Frontal cortex (tissue), 4 donors: ENCODE measurements around the gene OR52E8. TPM values are rescaled to one million over a fixed set of nuclear protein-coding genes. Genes with fewer than 3 reads are reported as not detected.
A peak's percentile ranks its signal among the peaks of the same experiment; 100 is the strongest.

Experiments
- DNase-seq, 2 donors: peaks; one replicate each; pipeline ENCODE4 v3.0.0; 2012; ENCODE audit warnings: low spot score in 2 of 2
- FAIRE-seq: peaks from 2 replicates; lab custom pipeline; 2012; peaks lifted over from hg19 to GRCh38; lab: Jason Lieb, UNC
- total RNA-seq: library from RNA; depleted of rRNA; stranded (reverse); fragments of >200 nt; gene quantifications from one replicate; pipeline ENCODE4 v1.2.3, GENCODE V29; 2014
- donor health status: control.
- donor health status: control.
- donor health status: control.

The OR52E8 gene
- total RNA-seq, result not detected

DNA sequence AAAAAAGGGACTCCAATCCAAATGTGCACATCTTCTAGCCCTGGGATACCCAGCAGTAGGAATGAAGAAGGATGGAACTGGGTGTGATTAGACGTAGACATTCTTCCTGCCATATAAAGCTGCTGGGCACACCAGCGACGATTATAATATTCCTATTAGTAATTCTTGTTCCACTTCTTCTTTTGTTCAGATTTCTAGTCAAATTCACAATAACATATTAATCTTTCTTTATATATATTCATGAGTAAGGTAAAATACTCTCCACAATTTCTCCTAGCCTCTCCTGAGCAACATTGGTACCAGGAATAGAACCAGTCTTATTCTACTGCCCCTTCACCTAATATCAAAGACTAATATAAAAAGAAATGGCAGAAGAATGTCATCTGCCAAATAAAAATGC, at the start of gene OR52E8:
Gene OR52E8 (minus strand): TSS at position 101 of the 400 bp plus-strand sequence. CDS start 0 bp downstream, at position 101.
- FAIRE-seq (no peak), DNase-seq (no peak)

DNA sequence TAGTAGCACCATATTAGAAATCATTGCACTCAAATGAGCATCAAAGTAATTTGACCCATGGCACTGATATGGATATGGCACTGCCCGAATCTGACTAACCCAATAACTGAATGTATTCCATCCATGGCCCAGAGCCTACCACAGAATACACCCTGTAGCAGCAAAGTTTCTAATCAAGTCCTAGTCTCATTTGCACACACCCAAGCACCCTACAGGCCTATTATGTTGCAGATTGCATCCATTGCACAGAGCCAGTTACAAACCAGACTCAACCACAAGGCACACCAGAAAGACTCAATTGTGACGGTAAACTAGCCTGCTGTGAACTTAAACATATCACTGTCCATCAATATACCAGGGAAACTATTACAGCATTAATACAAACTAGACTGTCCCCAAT, 42.0 kb upstream of the OR52E8 start:
- DNase-seq (no peak), FAIRE-seq (no peak)

DNA sequence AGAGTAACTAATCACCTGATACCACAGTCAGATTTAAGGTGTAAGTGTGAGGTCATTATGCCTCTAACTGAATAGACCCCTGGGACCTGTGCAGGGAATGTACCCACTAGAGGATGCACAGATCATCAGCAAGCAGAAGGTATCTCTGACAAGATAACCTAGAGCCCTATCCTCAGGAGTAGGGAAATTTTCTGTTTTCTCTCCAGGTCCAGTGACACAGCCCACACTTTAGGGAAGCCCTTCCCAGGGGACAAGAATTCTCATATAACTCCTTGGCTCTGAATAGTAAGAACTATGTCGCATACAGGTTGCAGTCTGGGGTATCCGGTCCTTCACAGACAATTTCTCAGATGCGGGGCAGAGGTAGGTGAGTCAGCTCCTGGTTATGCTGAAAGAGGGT, 35.4 kb upstream of the OR52E8 start, which contains the start of gene OR52E5:
Gene OR52E5 (plus strand): TSS at position 301 of the 400 bp plus-strand sequence. CDS start 7,569 bp downstream, outside the sequence.
- FAIRE-seq, result no peak
- no peak for DNase-seq

DNA sequence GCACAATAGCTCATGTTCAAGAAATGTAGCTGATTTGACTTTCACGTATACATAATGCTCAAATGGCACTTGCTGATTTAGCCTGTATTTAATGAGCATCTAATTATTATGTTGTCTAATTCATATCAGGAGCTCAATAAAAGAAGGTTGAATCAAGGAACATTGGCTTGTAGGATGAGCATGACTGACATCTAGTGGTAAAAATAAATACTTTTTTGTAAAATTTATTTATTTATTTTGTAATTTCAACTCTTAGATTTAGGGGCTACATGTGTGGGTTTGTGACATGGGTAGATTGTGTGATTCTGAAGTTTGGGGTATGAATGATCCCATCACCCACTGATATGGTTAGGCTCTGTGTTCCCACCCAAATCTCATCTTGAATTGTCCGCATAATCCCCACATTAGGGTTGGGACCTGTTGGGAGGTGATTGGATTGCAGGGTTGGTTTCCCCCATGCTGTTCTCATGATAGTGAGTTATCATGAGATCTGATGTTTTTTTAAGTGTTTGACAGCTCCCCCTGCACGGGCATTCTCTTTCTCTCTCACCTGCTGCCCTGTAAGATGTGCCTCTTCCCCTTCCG, 33.8 kb upstream of the OR52E8 start:
- no peak for FAIRE-seq

DNA sequence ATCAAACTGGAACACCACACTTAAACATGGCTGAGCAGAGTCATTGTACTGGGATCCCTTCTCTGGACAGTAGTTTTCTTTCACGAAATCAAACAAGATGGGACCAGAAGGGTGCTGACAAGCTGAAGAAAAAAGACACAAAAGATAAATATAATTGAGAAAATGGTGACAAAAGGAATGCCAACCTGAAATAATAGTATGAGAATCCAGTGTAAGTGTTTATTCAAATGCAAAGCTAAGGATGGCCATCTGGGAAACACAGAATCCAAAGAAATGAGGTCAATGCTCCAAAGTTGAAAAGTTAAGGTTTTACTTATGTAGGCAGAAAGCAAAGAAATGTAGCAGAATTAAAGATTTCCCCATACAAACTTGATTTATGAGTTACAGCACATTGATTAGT, 30.2 kb upstream of the OR52E8 start:
- DNase-seq (no peak), FAIRE-seq (no peak)

More for the DNA sequence above, 33.8 kb upstream of the OR52E8 start:
- no peak for DNase-seq

DNA sequence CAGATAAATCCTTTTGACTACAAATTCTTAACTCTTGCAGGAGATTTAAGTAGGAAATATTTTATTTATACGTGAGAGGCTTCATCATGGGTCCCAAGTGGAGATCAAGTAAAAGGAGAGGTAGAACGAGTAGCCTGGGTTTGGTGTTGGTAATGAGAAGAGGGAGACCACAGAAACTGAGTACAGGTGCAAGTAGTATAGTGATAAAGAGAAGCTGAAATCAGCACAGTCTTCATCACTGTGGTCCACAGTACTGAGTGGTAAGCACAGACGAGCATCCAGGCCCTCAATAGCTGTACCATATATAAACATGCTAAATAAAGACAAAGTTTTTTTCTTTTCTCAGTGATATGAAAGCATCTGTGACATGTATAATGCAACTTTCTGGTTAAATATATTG, 29.7 kb upstream of the OR52E8 start:
- FAIRE-seq (no peak), DNase-seq (no peak)

DNA sequence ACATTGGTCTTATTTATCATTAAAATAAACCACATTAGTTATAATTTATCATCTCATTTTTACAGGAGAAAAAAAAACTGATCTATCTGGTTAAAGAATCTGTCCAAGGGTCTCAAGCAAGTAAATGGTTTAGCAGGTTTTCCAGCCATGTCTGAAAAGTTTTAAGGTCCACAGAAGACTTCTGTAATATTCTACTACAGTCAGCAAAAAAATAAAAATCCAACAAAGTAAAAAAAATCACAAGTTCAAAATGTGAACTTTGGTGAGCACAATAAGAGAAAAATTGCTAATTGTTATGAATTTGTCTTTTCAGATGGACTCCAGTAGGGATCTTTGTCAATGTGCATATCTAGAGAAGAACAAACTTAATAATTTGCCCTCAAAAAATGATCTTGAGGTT, 24.3 kb upstream of the OR52E8 start:
- DNase-seq, result no peak
- no peak for FAIRE-seq

DNA sequence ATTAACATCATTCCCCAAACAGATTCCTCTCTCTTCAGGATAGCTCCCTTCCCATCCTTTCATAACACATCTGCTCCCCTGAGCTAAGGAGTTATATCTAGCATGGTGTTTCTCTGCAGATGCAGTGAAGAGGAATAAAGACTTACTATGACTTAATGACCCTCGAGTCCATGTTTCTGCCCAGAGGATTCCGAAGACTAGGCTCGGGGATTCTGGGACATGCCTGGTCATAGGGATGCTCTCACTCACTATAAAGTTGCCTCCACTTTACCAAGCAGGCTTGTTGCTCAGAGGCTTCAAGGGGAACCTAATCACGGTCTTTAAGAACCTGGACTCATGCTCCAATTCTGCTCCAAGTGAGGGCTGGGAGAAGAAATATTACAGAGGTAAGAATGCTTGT, 22.8 kb upstream of the OR52E8 start, which contains the start of gene OR52E4:
Gene OR52E4 (plus strand): TSS at position 301 of the 400 bp plus-strand sequence. CDS start 3,664 bp downstream, outside the sequence.
- FAIRE-seq, result no peak
- DNase-seq, result no peak

DNA sequence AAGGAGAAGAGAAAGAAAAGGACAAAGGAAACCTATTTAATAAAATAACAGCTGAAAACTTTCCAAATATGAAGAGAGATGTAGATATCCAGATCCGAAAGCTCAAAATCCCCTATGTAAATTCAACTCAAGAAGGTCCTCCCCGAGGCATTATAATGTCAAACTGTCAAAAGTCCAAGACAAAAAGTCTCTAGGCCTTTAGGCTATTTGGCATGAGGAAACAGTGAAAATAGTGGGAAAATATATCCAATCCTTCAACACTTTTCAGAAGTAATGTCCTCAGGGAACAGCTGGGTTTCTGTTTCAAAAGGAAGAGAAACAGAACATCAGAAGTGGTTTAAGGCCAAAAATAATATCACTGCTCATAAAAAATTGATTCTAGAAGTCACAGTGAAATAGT, 21.1 kb upstream of the OR52E8 start:
- FAIRE-seq, result no peak
- DNase-seq, result no peak

DNA sequence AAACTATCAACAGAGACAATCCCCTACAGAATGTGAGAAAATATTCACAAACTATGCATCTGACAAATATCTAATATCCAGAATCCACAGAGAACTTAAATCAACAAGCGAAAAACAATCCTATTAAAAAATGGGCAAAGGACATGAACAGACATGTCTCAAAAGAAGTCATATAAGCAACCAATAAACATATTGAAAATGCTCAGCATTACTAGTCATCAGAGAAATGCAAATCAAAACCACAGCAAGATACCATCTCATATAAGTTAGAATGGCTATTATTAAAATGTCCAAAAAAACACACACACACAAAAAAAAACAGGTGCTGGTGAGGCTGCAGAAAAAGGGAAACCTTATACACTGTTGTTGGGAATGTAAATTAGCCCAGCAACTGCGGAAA, 8.3 kb upstream of the OR52E8 start:
- DNase-seq, result no peak
- FAIRE-seq, result peak; percentile 17

DNA sequence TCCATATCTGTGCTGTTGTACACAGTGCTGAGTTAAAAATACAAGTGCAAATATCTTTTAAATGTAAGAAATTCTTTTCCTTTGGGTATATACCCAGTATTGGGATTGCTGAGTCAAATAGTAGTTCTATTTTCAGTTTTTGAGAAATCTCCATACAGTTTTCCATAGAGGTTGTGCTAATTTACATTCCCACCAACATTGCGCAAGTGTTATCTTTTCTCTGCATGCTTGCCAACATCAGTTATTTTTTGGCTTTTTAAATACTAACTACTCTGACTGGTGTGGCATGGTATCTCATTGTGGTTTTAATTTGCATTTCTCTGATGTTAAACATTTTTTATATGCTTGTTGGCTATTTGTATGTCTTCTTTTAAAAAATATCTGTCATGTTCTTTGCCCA, 6.5 kb downstream of the OR52E8 start:
- no peak for DNase-seq
- FAIRE-seq, result no peak

DNA sequence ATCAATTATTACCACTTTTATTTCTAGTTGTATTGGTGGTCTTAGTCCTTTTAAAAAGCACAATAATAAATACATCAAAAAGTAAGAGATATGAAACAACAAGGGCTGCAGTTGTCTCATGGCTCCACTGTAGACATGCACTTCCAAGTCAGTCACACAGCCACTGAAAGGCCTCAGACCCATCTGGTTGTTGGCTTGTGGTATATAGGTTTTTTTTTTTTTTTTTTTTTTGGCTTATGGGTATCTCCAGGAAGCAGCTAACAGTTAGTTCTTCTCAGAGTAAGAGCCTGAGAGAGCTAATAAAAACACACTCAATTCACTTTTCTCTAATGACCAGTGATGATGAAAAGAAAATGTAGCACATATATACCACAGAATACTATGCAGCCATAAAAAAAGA, 9.8 kb downstream of the OR52E8 start:
- no peak for FAIRE-seq

DNA sequence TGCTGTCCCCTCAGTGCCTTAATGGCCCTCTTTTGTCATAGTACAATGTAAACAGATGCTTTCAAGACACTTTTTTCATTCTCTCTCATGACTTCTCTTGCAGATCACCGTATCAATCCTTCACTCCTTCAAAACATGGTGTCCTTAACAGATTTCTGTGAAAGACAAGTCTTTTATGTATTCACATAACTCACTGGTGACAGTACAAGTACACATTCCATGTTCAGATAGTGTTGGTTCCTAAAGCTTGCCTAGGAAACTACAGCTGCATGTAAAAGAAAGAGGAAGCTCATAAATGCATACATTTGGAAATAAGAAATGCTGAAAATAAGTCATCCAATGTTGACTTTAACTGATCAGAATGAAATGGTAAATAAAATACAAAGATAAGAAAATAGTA, 10.8 kb downstream of the OR52E8 start:
- DNase-seq (no peak), FAIRE-seq (no peak)

More for the DNA sequence above, 9.8 kb downstream of the OR52E8 start:
- DNase-seq, result no peak

DNA sequence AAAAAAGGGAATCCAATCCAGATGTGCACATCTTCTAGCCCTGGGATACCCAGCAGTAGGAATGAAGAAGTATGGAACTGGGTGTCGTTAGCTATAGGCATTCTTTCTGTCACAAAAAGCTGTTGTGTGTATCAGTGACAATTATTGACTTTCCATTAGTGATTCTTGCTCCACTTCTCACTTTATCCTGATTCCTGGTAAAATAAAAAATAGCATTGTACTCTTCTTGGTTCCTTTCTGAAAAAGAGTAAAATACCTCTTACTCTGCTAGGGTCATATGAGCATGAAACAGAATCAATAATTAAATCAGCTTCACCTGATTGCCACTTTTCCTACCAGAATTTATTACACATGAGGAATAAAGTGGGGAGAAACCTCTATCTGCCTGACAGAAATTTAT, 15.7 kb downstream of the OR52E8 start, which contains the start of gene OR52E6:
Gene OR52E6 (minus strand): TSS at position 101 of the 400 bp plus-strand sequence. CDS start 0 bp downstream, at position 101.
- DNase-seq (no peak), FAIRE-seq (no peak)

DNA sequence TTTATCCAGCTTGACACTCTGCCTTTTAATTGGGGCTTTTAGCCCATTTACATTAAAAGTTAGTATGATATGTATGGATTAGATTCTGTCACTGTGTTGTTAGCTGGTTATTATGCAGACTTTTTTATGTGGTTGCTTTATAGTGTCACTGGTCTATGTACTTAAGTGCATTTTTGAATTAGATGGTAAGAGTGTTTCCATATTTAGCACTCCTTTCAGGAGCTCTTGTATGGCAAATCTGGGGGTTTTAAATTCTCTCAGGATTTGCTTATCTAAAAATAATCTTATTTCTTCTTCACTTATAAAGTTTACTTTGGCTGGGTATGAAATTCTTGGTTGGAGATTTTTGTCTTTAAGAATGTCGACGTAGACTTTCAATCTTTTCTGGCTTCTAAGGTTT, 19.8 kb downstream of the OR52E8 start:
- FAIRE-seq, result no peak
- DNase-seq, result no peak

DNA sequence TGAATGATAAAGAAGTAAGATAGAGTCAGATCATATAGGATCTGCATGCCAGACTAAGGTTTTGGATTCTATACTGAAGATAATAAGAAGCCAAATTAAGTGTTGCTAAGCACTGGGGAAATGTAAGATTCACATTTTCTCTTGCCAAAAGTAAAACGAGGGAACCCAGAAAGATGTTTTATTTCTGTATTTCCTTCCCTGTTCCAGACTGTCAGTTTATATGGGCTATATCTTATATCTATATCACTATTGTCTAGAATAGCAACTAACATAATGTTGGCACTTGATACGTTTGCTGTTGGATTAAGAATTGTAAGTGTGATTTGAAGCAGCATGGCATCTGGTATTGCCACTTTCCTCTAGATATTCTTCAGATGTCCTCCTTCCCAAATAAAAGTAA, 24.0 kb downstream of the OR52E8 start:
- FAIRE-seq (no peak), DNase-seq (no peak)

DNA sequence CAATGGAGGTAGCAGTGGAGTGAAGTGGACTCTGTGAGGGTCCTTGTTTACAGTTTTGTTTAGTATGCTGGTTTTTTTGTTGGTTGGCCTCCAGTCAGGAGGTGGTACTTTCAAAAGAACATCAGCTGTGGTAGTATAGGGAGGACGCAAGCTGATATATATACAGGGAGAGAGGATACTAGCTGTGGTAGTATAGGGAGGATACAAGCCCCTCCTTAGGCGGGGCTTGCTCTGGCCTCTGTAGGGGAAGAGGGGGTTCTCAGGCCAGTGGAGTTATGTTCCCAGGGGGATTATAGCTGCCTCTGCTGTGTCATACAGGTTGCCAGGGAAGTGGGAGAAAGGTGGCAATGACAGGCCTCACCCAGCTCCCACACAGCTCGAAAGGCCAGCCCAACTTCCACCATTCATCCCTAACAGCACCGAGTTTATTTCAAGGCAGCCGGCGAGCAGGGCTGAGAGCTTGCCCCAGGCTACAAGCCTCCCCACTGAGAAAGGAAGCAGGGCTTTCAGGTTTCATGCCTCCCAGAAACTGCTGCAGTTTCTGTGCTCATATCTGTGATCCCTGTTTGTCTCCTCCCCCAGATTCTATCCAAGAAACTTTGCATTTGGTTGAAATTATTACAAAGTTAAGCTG, 26.2 kb downstream of the OR52E8 start:
- no peak for DNase-seq
- FAIRE-seq, result no peak

DNA sequence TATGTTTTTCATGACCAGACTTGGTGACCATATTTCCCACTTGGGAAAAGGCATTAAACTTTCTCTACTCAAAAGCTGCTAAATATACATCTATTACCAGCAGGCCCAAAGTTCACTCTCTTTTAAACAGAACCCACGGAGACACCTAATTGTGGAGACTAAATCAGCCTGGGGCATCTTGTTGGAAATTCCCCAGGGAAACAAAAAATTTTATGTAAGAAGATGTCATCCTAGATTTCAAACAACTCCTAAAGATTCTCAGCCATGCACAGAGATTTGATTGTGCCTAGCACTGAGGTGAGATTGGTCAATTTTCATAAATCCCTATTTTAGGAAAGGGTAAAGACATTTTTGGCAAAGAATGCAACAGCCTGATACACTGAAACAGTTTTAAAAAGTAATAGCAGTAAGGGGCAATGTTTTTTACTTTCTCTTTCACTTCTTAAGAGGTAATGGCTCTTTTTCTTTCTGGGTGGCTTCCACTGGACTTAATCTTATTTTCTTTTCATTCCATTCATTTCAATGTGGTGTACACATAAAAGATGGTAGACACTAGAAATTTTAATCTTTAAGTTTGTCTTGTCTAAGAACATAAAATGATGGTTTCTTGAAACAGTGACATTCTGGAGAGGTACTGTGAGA, 39.1 kb downstream of the OR52E8 start:
- FAIRE-seq, result no peak
- DNase-seq, result no peak

DNA sequence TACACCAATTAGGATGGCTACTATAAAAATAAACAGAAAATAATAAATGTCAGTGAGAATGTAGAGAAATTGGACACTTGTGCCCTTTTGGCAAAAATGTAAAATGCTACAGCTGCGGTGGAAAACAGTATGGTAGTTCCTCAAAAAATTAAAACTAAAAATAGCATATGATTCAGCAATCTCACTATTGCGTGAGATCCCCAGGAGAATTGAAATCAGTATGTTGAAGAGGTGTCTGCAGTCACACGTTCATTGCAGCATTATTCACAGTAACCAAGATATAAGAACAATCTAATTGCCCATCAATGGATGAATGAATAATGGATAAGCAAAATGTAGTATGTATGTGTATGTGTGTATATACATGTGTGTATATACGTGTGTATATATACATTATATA, 42.0 kb downstream of the OR52E8 start:
- DNase-seq (no peak), FAIRE-seq (no peak)

DNA sequence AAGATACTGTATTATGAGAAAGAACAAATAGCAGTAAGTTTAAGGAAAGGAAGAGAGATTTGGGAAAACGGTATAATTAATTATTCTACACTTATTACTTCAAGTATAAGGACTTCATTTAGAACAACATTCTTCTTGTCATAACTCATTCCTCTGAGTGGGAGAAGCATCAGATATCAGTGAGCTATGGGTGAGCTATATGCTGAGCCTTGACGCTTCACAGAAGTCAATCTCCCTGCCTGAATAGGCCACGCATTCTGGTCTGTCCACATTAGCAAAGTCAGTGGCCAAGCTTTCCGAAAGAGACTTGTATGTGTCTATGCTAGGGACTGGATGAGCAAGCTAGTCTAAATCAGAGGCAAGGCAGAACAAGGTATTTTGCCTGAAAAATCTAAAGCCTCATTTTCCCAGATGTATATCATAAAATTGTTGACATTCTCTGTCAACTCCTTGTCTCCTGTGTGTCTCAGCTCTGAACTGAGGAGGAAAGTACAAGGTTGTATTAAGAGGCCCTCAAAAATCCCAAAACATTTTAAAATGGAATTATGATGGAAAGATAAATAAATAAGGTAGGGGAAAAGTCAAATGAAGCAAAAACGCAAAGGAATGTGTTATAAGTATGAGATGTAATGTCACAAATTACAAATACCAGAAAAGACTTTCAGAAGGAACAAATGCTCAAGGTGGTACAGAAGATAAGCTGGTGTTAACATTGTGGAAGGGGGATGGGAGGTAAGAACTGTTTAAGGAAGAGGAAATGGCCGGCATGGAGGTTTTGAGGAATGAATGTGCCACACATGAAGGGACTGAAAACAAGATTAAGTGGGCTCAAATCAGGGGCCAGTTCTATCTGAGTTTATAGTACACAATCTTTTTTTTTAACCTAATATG, 47.3 kb downstream of the OR52E8 start:
- DNase-seq (no peak), FAIRE-seq (no peak)
